GM18909 (cell line): ENCODE data around the gene OR8K1.

ENCODE experiments used
- ATAC-seq: cut with Tn5 transposase; IDR thresholded peaks from one replicate; pipeline ENCODE4 v1.9.1; 2021; ENCODE audit warnings: mild to moderate bottlenecking; ENCODE audit not compliant: unreplicated experiment, poor library complexity

The OR8K1 gene

DNA sequence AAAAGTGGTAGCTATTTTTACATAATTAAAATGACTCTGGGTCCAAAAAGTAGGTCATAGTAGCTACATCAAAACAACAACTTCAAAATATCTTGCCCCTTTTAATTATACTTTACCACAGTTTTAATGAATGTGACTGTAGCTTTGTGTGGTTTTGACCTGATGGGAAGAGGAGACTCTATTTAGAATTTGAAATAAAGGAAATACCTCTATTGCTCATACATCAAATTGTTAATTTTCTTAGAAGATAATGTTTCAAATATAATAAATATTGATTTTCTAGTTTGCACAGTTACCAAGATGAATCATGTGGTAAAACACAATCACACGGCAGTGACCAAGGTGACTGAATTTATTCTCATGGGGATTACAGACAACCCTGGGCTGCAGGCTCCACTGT is at the start of gene OR8K1:
Gene OR8K1, plus strand, starts transcription at position 301 of the 400 bp plus-strand sequence. Its CDS starts 0 bp downstream, at position 301.
- no peak for ATAC-seq

DNA sequence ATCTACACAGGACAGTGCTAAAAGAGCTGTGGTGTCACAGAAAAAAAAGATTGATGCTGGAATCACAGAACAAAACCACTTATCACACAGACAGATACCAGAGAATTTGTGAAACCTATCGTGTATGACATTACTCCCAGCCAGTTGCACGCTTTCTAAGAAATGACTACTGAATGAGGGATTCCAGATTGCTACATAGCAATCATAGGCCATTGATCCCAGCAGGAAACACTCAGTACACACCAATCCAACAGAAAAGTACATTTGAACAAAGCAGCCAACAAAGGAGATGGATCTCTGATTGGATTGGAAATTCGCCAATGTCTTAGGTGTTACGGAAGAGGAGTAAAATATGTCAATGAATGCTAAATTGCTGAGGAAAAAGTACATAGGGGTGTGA is 48.9 kb upstream of the OR8K1 start:
- ATAC-seq: no peak

DNA sequence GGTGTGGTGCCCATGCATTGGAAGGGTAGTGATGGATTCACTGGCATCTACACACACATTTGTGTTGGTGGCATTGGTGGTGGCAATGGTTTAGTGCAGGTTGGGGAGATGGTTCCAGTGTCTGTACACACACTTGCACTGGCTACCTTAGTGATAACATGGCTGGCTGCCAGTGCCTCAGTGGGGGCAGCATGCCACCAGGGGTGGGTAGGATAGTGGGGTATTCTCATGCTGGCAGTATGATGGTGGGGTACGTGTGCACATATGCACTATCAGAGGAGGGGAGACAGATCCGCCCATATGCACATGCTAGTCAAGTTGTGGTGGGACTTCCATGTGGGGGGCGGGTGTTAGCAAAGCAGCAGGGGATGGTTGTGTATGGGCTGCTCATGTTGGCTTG is 38.0 kb upstream of the OR8K1 start:
- no peak for ATAC-seq

DNA sequence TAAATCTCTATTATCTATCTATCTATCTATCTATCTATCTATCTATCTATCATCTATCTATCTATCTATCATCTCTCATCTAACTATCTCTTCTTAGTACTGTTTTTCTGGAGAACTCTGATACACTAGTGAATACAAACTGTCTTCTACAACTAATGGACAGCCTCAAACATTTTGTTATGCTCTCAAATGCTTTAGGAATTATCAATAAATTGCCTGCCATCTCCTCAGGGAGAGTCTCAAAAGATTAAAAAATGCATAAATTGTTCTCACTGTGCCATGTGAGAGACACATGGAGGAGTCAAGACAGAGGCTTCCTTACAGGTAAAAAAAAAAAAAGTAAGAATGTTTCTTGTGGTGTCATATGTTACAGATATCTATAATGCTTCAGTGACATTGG is 31.0 kb upstream of the OR8K1 start, which contains the start of gene OR8K3:
Gene OR8K3, plus strand, starts transcription at position 301 of the 400 bp plus-strand sequence. CDS start 3,163 bp downstream, outside the sequence.
- ATAC-seq: no peak

DNA sequence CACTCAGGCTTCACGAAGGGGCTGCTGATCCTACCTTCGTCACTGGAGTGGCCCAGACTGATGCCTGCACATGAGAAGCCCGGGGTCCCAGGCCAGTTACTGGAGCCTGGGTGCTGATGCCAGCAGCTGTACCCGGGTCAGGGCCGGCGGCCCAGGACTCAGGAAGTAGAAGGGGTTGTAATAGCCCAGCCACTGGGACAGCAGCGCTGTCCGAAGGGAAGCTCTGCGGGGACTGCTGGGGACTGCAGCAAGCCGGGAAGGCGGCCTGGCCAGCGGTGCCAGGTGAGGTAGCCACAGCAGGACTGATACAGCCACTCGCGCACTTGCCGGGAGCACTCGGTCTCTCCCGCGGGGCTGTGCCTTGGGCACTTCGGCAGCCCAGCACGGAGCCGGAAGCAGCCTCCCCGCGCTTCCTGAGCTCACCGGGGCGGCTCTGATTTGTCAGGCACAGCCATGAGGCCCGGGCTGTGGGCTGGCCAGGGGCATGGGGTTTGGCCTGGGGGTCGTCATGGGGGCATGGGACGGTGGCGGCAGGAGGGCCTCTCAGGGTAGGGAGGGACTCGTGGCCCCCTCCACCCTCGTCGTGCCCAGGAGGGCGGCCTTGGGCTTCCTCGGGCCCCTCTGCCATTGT is 13.9 kb upstream of the OR8K1 start:
- ATAC-seq: no peak

DNA sequence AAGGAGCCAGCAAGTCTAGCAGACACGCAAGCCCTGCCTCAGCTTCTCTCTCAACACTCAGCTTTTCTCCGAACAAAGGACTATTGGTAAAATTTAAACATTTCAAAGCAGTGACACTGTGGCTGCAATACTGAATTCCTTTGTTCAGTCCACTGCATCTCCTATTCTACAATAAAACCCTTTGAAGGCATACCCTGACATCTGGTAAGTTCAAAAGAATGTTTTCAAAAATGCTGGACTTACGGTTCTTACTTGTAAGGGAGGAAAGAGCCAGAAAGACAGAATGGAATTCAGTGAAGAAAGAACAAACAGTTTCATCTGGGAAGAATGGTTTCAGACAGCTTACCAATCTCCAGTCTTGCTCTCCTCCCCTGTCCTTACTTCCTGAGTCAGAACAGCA is 12.7 kb upstream of the OR8K1 start:
- no peak for ATAC-seq

DNA sequence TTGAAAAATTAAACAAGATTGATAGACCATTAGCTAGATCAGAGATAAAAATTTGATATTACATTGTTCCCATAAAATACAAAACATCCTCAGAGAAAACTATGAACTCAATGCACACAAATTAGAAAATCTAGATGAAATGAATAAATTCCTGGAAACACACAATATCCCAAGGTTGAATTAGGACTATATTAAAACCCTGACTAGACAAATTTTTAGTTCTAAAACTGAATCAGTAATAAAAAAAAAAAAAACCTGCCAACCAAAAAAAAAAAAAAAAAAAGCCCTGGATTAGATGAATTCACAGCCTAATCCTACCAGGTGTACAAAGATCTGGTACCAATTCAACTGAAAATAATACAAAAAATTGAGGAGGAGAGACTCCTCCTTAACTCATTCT is 5.5 kb upstream of the OR8K1 start:
- ATAC-seq: no peak

DNA sequence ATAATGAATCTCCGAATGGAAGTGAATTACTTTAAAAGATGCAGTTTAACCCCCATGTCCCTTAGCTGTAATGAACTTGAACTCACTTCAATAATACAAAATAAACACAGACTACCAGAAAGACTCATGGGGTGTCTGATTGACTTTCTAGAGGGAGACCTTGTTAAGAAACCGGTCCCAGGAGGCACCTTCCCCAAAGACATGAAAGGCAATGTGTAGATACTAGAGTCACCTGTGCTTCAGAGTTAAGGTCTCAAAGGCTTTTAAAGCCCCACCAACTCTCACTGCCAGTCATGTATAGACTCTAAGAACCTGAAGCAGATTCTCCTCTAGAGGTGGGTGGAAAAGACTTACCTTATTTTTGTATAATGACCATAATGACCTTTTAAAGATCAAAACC is 8.2 kb downstream of the OR8K1 start, which contains the start of gene OR8J1:
Gene OR8J1, plus strand, starts transcription at position 301 of the 400 bp plus-strand sequence. CDS start 5,956 bp downstream, outside the sequence.
- no peak for ATAC-seq

DNA sequence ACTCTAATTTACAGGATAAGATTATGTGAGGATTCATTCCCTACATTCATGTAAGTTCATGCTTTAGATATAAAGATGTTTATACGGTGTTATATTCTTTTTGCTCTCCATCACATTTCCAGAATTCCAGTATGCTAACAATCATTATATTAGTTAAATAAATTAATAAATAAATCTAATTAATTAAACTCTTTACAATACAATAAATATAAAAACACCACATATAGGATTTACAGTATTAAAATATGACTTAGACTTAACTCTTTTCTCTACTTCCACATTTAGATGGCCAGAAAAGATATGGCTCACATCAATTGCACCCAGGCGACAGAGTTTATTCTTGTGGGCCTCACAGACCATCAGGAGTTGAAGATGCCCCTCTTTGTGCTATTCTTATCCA is 29.5 kb downstream of the OR8K1 start, which contains the start of gene OR8U1:
Gene OR8U1, plus strand, starts transcription at position 301 of the 400 bp plus-strand sequence. Its CDS starts 0 bp downstream, at position 301.
- ATAC-seq: no peak

DNA sequence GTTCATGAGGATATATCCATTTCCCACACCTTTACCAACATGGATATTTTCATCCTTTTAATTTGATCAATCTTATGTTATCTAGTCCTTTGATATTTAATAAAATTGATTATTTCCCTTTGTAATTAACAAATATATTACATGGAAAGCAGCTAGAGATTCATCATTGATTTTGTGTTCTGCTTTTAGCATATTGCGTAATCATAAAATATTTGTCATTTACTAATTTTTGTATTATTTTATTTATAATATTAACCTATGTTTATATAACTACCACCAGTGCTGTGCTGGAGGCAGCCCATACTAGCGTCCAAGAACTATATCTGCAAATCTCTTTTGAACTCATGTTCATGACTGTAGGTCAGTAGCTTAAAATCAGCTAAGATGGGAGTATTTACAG is 34.3 kb downstream of the OR8K1 start:
- no peak for ATAC-seq

DNA sequence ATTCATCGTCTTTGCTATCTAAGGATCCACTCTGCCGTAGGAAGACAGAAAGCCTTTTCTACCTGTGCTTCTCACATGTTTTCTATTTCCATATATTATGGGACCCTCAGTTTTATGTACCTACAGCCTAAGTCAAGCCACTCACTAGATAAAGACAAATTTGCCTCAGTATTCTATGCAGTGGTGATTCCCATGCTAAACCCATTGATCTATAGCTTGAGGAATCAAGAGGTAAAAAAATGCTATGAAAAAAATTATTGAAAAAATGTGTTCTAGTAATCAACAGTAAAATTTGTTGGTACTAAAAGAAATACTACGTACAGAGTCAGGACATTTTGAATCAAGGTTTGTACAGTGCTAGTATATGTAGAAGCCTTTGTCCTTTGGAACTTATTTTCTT is 48.5 kb downstream of the OR8K1 start:
- no peak for ATAC-seq

DNA sequence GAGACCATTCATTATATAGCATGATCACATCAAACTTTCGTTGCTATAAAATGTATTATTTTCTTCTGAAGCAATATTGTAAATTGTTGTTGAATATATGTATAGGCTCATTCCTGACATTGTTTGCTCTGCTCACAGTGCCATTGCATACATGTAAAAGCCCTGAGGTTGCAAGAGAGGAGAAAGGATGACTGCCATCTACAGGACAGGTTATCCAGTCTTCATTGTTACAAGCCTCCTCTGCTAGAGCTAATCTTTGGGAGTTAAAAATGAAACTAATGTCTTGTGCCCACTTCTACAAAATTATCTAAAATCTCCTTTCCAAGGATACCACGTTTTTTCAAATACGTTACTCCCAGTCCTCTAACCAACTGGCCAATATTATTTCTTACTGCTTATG is 50.2 kb downstream of the OR8K1 start:
- no peak for ATAC-seq
